ENCODE data around the gene OR2T8. TPM values are rescaled to one million over a fixed set of nuclear protein-coding genes. Genes with fewer than 3 reads are reported as not detected.

OR2T8 gene
- total RNA-seq, 1 donor, result not detected

- no peak for DNase-seq (ENCODE audit: low read depth)
- TF ChIP-seq, protein P1, sequence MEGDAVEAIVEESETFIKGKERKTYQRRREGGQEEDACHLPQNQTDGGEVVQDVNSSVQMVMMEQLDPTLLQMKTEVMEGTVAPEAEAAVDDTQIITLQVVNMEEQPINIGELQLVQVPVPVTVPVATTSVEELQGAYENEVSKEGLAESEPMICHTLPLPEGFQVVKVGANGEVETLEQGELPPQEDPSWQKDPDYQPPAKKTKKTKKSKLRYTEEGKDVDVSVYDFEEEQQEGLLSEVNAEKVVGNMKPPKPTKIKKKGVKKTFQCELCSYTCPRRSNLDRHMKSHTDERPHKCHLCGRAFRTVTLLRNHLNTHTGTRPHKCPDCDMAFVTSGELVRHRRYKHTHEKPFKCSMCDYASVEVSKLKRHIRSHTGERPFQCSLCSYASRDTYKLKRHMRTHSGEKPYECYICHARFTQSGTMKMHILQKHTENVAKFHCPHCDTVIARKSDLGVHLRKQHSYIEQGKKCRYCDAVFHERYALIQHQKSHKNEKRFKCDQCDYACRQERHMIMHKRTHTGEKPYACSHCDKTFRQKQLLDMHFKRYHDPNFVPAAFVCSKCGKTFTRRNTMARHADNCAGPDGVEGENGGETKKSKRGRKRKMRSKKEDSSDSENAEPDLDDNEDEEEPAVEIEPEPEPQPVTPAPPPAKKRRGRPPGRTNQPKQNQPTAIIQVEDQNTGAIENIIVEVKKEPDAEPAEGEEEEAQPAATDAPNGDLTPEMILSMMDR (IDR thresholded peaks at IDR 0.05; ENCODE audit: insufficient read depth, low read length), result no peak
- H3K4me3 ChIP-seq (ENCODE audit: low read depth, low read length), result no peak within 1 kb of the TSS
Observed at GRCh38 chr1:247948558-247948957, 28.5 kb downstream of the OR2T8 start, which contains the start of gene OR2L8. Gene OR2L8, plus strand, starts transcription at chr1:247948858. Its CDS starts 0 bp downstream, at chr1:247948858.

- no peak for DNase-seq (ENCODE audit: low read depth)
- TF ChIP-seq, protein P1 (IDR thresholded peaks at IDR 0.05; ENCODE audit: insufficient read depth, low read length), result no peak
- H3K4me3 ChIP-seq (ENCODE audit: low read depth, low read length), result no peak overlapping the region
Observed at GRCh38 chr1:247953408-247953807, 33.4 kb downstream of the OR2T8 start.

DNA sequence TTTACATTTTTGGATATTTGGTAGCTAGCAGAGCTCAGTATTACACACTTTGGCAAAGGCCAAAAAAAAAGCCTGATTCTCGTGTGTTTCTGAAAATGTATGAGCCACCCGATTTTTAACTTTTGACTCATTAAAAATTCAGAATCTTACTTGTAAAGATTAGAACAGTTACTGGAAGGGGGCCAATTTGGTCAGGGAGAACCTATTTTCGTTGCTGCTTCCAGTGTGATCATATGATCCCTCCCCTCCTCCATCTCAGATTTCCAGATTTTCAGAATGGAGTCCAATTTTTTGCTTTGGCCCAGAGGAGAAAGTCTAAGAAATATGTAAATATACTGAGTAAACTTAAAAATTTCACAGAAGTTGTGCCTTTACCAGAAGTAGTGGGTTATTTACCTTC lies 41.7 kb downstream of the OR2T8 start:
- DNase-seq (ENCODE audit: low read depth), result no peak
- H3K4me3 ChIP-seq (ENCODE audit: low read depth, low read length), result no peak overlapping the region
- TF ChIP-seq, protein P1 (IDR thresholded peaks at IDR 0.05; ENCODE audit: insufficient read depth, low read length), result no peak

- no peak for DNase-seq (ENCODE audit: low read depth)
- TF ChIP-seq, protein P1 (IDR thresholded peaks at IDR 0.05; ENCODE audit: insufficient read depth, low read length), result no peak
- no peak overlapping the region for H3K4me3 ChIP-seq (ENCODE audit: low read depth, low read length)
Observed at GRCh38 chr1:247962911-247963588, 43.0 kb downstream of the OR2T8 start.

GRCh38 chr1:247964933-247965332 lies 44.9 kb downstream of the OR2T8 start, which contains the start of gene OR2AK2:
Gene OR2AK2, plus strand, starts transcription at chr1:247965233. Its CDS starts 144 bp downstream, at chr1:247965377.
- no peak for DNase-seq (ENCODE audit: low read depth)
- no peak within 1 kb of the TSS for H3K4me3 ChIP-seq (ENCODE audit: low read depth, low read length)
- TF ChIP-seq, protein P1 (IDR thresholded peaks at IDR 0.05; ENCODE audit: insufficient read depth, low read length), result no peak

- no peak for DNase-seq (ENCODE audit: low read depth)
- no peak overlapping the region for H3K4me3 ChIP-seq (ENCODE audit: low read depth, low read length)
- TF ChIP-seq, protein P1 (IDR thresholded peaks at IDR 0.05; ENCODE audit: insufficient read depth, low read length), result no peak
Observed at GRCh38 chr1:247966532-247967204, 46.6 kb downstream of the OR2T8 start.

Other genes starting within 250 kb of the OR2T8 start
- gene OR13G1, start 240.5 kb upstream of the OR2T8 start, total RNA-seq (ENCODE audit: low replicate concordance), result not detected in 2 replicates
- not detected in 2 replicates for gene OR6F1, start 203.6 kb upstream of the OR2T8 start, total RNA-seq (ENCODE audit: low replicate concordance)
- not detected in 2 replicates for gene OR14K1, start 181.6 kb upstream of the OR2T8 start, total RNA-seq (ENCODE audit: low replicate concordance)
- not detected in 2 replicates for gene OR14A2, start 172.1 kb upstream of the OR2T8 start, total RNA-seq (ENCODE audit: low replicate concordance)
- gene OR1C1, start 159.7 kb upstream of the OR2T8 start, total RNA-seq (ENCODE audit: low replicate concordance), result not detected in 2 replicates
- gene OR14A16, start 96.1 kb upstream of the OR2T8 start, total RNA-seq (ENCODE audit: low replicate concordance), result not detected in 2 replicates
- not detected in 2 replicates for gene OR11L1, start 78.4 kb upstream of the OR2T8 start, total RNA-seq (ENCODE audit: low replicate concordance)
- 0.09 and 3.0 TPM in 2 replicates for gene TRIM58, start 63.1 kb upstream of the OR2T8 start, total RNA-seq (ENCODE audit: low replicate concordance)
- gene OR2W3, start 24.7 kb upstream of the OR2T8 start, total RNA-seq (ENCODE audit: low replicate concordance), result not detected in 2 replicates
- gene OR2AJ1, start 4.6 kb downstream of the OR2T8 start, total RNA-seq (ENCODE audit: low replicate concordance), result not detected in 2 replicates
- gene OR2L8, start 28.6 kb downstream of the OR2T8 start, total RNA-seq (ENCODE audit: low replicate concordance), result not detected in 2 replicates
- gene OR2AK2, start 45.0 kb downstream of the OR2T8 start, total RNA-seq (ENCODE audit: low replicate concordance), result not detected in 2 replicates
- gene OR2L5, start 93.4 kb downstream of the OR2T8 start, total RNA-seq (ENCODE audit: low replicate concordance), result under 0.01 TPM in 1 of 2 replicates, not detected in the other
- not detected in 2 replicates for gene OR2L2, start 109.8 kb downstream of the OR2T8 start, total RNA-seq (ENCODE audit: low replicate concordance)
- not detected in 2 replicates for gene OR2L3, start 126.6 kb downstream of the OR2T8 start, total RNA-seq (ENCODE audit: low replicate concordance)
- not detected in 2 replicates for gene OR2L13, start 174.9 kb downstream of the OR2T8 start, total RNA-seq (ENCODE audit: low replicate concordance)
- not detected in 2 replicates for gene OR2M5, start 224.9 kb downstream of the OR2T8 start, total RNA-seq (ENCODE audit: low replicate concordance)